GM12878 (cell line): ENCODE data around the gene SLC38A3. TPM values are rescaled to one million over a fixed set of nuclear protein-coding genes. Genes with fewer than 3 reads are reported as not detected.

ENCODE experiments used
- ATAC-seq: fragments of 200-7000 bp; cut with Tn5 transposase; 3 replicates; pipeline ENCODE4 v1.9.1; 2020; ENCODE audit warnings: mild to moderate bottlenecking, moderate library complexity
- BruUV-seq: library from RNA; stranded (reverse); fragments of 400-500 nt; replicated peaks from 2 replicates; lab custom pipeline; 2021; lab: Mats Ljungman, UMichigan
- CTCF ChIA-PET: fragments of 300-600 bp; sonication (Branson Sonifier 250); formaldehyde crosslinking; extraction: SDS; loops from one replicate; lab custom pipeline; 2021; ENCODE audit warnings: inconsistent platforms; lab: Yijun Ruan, JAX
- POLR2A ChIA-PET: fragments of 350-600 bp; formaldehyde crosslinking; extraction: SDS; loops from one replicate; lab custom pipeline; 2021; ENCODE audit warnings: inconsistent platforms; lab: Charles Lee
- RAD21 ChIA-PET: fragments of 300-600 bp; sonication (Branson Sonifier 250); formaldehyde crosslinking; loops from one replicate; lab custom pipeline; 2023; ENCODE audit warnings: antibody characterized with exemption; ENCODE audit not compliant: unreplicated experiment; lab: Charles Lee
- SMC1A ChIA-PET: fragments of 300-600 bp; sonication (Branson Sonifier 250); formaldehyde crosslinking; loops from one replicate; lab custom pipeline; 2023; ENCODE audit not compliant: unreplicated experiment, uncharacterized antibody; lab: Charles Lee
- DNase-seq: peaks from one replicate; pipeline ENCODE4 v3.0.0-alpha.2; 2011; ENCODE audit warnings: low read depth, low spot score
- FAIRE-seq: peaks from 3 replicates; lab custom pipeline; 2011; peaks lifted over from hg19 to GRCh38; lab: Jason Lieb, UNC
- H2AFZ ChIP-seq: 2 replicates; pipeline ENCODE4 v1.6.0; 2011; ENCODE audit warnings: low read depth, low read length, control low read depth; ENCODE audit not compliant: control insufficient read depth
- H3K27ac ChIP-seq: 2 replicates; pipeline ENCODE4 v1.5.1; 2011; ENCODE audit warnings: control low read depth; ENCODE audit not compliant: control insufficient read depth, insufficient read depth
- H3K27me3 ChIP-seq, 2 experiments: replicated peaks in 1 of 2; 2 replicates each; pipeline versions ENCODE4 v1.6.0 to v1.6.1; 2011; ENCODE audit warnings: low read length in 1 of 2; ENCODE audit not compliant: control insufficient read depth in 2 of 2, insufficient read depth in 2 of 2
- H3K36me3 ChIP-seq, 2 experiments: 2 replicates each; pipeline ENCODE4 v1.5.1; 2011; ENCODE audit warnings: low read length in 1 of 2; ENCODE audit not compliant: control insufficient read depth in 2 of 2, insufficient read depth in 2 of 2
- H3K4me1 ChIP-seq: 2 replicates; pipeline ENCODE4 v1.6.1; 2011; ENCODE audit warnings: mild to moderate bottlenecking, low read length, moderate library complexity, mixed read lengths; ENCODE audit not compliant: control insufficient read depth, insufficient read depth
- H3K4me2 ChIP-seq: 2 replicates; pipeline ENCODE4 v1.6.0; 2011; ENCODE audit warnings: control low read depth; ENCODE audit not compliant: control insufficient read depth, insufficient read depth
- H3K4me3 ChIP-seq: fragments of 200-600 bp; sonication (generic); 2 replicates; pipeline ENCODE4 v1.5.1; 2016
- H3K79me2 ChIP-seq: 2 replicates; pipeline ENCODE4 v1.6.0; 2011; ENCODE audit warnings: low read length; ENCODE audit not compliant: control insufficient read depth, insufficient read depth
- H3K9ac ChIP-seq: 2 replicates; pipeline ENCODE4 v1.8.0; 2011; ENCODE audit warnings: low read length, control low read depth, mixed read lengths; ENCODE audit not compliant: control insufficient read depth, insufficient read depth
- H3K9me3 ChIP-seq: replicated peaks from 3 replicates; pipeline ENCODE4 v1.5.1; 2011; ENCODE audit warnings: mild to moderate bottlenecking, low read length; ENCODE audit not compliant: control insufficient read depth, insufficient read depth
- H4K20me1 ChIP-seq: 2 replicates; pipeline ENCODE4 v1.6.0; 2011; ENCODE audit not compliant: control insufficient read depth, insufficient read depth
- BRCA1 ChIP-seq: IDR thresholded peaks from 2 replicates; pipeline ENCODE4 v1.6.1; 2011; ENCODE audit warnings: low read depth, low read length, improper control_type of control experiment
- CHD2 ChIP-seq: IDR thresholded peaks from 2 replicates; pipeline ENCODE4 v1.6.1; 2011; ENCODE audit warnings: low read depth, low read length, improper control_type of control experiment, borderline replicate concordance
- DPF2 ChIP-seq: fragments of 450-650 bp; IDR thresholded peaks from 2 replicates; pipeline ENCODE4 v1.6.1; 2017; ENCODE audit warnings: mild to moderate bottlenecking
- ELK1 ChIP-seq: IDR thresholded peaks from 2 replicates; pipeline ENCODE4 v1.6.1; 2012; ENCODE audit warnings: low read depth, low read length, improper control_type of control experiment
- GATAD2B ChIP-seq: fragments of 450-650 bp; conservative IDR thresholded peaks from 2 replicates; pipeline ENCODE4 v1.6.1; 2017; ENCODE audit warnings: low read depth, mild to moderate bottlenecking, moderate library complexity
- HCFC1 ChIP-seq: fragments of 150-350 bp; IDR thresholded peaks from 2 replicates; pipeline ENCODE4 v1.6.1; 2014; ENCODE audit warnings: low read length
- LARP7 ChIP-seq: fragments of 450-650 bp; IDR thresholded peaks from 2 replicates; pipeline ENCODE4 v1.6.1; 2017; ENCODE audit warnings: mild to moderate bottlenecking
- MYC ChIP-seq: IDR thresholded peaks from 2 replicates; pipeline ENCODE4 v1.6.1; 2011; ENCODE audit warnings: mild to moderate bottlenecking, low read length, moderate library complexity, inconsistent platforms; ENCODE audit not compliant: insufficient read depth, insufficient replicate concordance, insufficient read length, severe bottlenecking
- POLR2AphosphoS2 ChIP-seq: IDR thresholded peaks from 2 replicates; pipeline ENCODE4 v1.6.1; 2011; ENCODE audit warnings: low read depth, mild to moderate bottlenecking, low read length, improper control_type of control experiment, moderate library complexity
- SMC3 ChIP-seq: IDR thresholded peaks from 2 replicates; pipeline ENCODE4 v1.6.1; 2011; ENCODE audit warnings: low read length, improper control_type of control experiment, borderline replicate concordance
- SRF ChIP-seq, 2 experiments: IDR thresholded peaks; 2 replicates each; pipeline ENCODE4 v1.6.1; 2011; ENCODE audit warnings: low read depth in 2 of 2, low read length in 2 of 2, mild to moderate bottlenecking in 1 of 2, moderate library complexity in 1 of 2
- WRNIP1 ChIP-seq: IDR thresholded peaks from 2 replicates; pipeline ENCODE4 v1.6.1; 2011; ENCODE audit warnings: low read depth, low read length, improper control_type of control experiment, borderline replicate concordance
- YY1 ChIP-seq: IDR thresholded peaks from 2 replicates; pipeline ENCODE4 v1.6.1; 2011; ENCODE audit warnings: low read depth, mild to moderate bottlenecking, low read length
- ZBTB11 ChIP-seq: fragments of 450-650 bp; formaldehyde crosslinking; IDR thresholded peaks from 2 replicates; pipeline ENCODE4 v1.5.0; 2022; ENCODE audit warnings: mild to moderate bottlenecking, missing genetic modification characterization
- ZZZ3 ChIP-seq: IDR thresholded peaks from 2 replicates; pipeline ENCODE4 v1.6.1; 2011; ENCODE audit warnings: low read depth; ENCODE audit not compliant: control insufficient read depth, insufficient read length
- WGBS: methylation state at CpG from one replicate; pipeline ENCODE4 v1.1.6; 2016; ENCODE audit warnings: low lambda C conversion rate; ENCODE audit not compliant: insufficient replicate concordance, insufficient coverage; ENCODE audit errors: missing lambda C conversion rate; 5-methylcytosine and 5-hydroxymethylcytosine counted together
- in situ Hi-C: fragments of 300-500 bp; cut with MboI; formaldehyde crosslinking; loops from 9 replicates; pipeline ENCODE4 v1.14.3; 2018; ENCODE audit warnings: mixed read lengths
- intact Hi-C: fragments of 100-400 bp; cut with micrococcal nuclease; formaldehyde crosslinking; loops from one replicate; pipeline ENCODE4 v1.14.2; 2022; ENCODE audit not compliant: unreplicated experiment
- polyA plus RNA-seq, 11 experiments: library from polyadenylated mRNA; depleted of rRNA in 4 of 11; unstranded in 6 of 11; stranded (reverse) in 5 of 11; fragments of >200 nt; fragmentation: Nextera tagmentation in 4 of 11; fragmentation: Illumina TruSeq in 1 of 11; extraction: Ambion mirVana in 4 of 11; extraction: Trizol in 1 of 11; gene quantifications; 1 replicate in 1 of 11; 2 replicates in 10 of 11; pipeline versions ENCODE4 v1.2.1 to v1.2.3, GENCODE V29; 2011 to 2016; ENCODE audit warnings: inconsistent platforms in 2 of 11, missing spikeins in 2 of 11, low read depth in 1 of 11
- total RNA-seq, 4 experiments: library from RNA; depleted of rRNA in 3 of 4; stranded (reverse); fragments of >200 nt in 3 of 4; fragmentation: Illumina TruSeq in 1 of 4; extraction: Trizol in 1 of 4; gene quantifications; 2 replicates each; pipeline versions ENCODE4 v1.2.1 to v1.2.3, GENCODE V29; 2013 to 2021
- TF ChIP-seq, protein P1 (sequence below): fragments of 450-650 bp; IDR thresholded peaks from 2 replicates; pipeline ENCODE4 v1.6.1; 2016; ENCODE audit warnings: mild to moderate bottlenecking

Gene SLC38A3
- total and polyA plus RNA-seq, 10 of the 15 experiments (the other 5 are each of a cell fraction or from before 2014, with no cell fraction given) = 0.14 TPM; not detected in 9

DNA sequence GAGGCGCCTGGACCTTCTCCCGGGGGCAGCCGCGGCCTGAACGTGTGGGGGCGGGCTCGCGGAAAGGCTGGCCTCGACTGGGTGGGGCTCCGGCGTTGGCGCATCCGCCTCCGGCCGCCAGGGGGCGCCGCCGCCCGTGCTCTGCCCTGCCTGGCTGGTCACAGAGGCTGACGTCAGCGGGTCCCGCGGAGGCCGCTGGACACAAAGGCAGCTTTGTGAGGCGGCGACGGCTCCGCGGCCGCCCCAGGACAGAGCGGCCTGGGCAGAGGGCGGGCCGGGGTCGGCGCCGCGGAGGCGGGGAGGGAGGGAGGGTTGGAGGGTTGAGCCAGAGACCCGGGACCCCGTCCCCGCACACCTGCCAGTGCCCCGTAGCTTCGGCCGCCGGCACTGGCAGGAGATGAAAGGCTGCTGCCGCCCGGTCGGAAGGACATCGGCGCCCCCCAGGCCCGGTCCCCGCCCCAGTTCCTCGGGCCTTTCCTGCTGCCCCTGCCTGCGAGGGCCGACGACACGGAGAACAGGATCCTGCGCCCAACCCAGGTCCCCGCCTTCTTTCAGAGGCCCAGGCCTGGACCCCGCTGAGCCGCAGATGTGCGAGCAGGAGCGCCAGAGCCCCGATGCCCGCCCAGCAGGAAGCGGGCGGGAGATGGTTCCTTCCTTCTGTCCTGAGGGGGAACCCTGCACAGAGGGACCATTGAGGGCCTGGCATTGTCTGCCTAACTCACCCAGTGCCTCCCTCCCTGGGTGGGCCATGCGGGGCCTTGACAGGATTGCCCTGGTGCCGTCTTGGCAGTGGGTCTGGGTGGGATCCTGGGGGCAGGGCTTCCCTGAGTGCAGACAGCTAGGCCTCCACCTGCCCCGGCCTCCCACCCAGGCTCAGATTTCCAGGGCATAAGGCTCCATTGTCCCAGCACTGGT lies 55.2 kb downstream of the SLC38A3 start:
- H4K20me1 ChIP-seq = no peaks in the 10 kb centered on the region
- in situ Hi-C loops (no loop called here), intact Hi-C loops (no loop called here)
- peaks cover 12 to 24% of the 10 kb centered on the region in 2 experiments; a peak in 3 of 4 replicates for H3K36me3 ChIP-seq
- peak overlapping the region; percentile 72; the same call in 1 of the 2 replicates for H3K4me3 ChIP-seq
- peaks cover 13% of the 10 kb centered on the region; the same call in 1 of the 3 replicates for H3K9me3 ChIP-seq
- ChIA-PET POLR2A (interaction anchor here (0.6 to 1.9 kb wide), 7 partner anchors 12 to 506 kb away, joined by 3 to 7 read pairs (median 4); partner anchors contain the start of genes GNAI2 and LSMEM2), SMC1A (interaction anchor here (0.5 to 2.9 kb wide), 4 partner anchors 12 to 342 kb away, joined by 3 to 10 read pairs (median 4); no protein-coding TSS in a partner anchor), RAD21 (interaction anchor here (0.8 to 2.2 kb wide), 8 partner anchors 12 to 65 kb away, joined by 3 to 18 read pairs (median 6); no protein-coding TSS in a partner anchor), CTCF (interaction anchor here (0.6 to 7.9 kb wide), 15 partner anchors 9 to 134 kb away, joined by 3 to 44 read pairs (median 5); partner anchors contain the start of genes GNAI2, HYAL3, IFRD2 and NAA80)
- 11% methylated on average over 44 of the region's 70 CpGs for WGBS
- H3K27ac ChIP-seq = no peak overlapping the region
- H3K27me3 ChIP-seq = no peaks in the 10 kb centered on the region
- no TSS peak for BruUV-seq
- peak overlapping the region; percentile 69; the same call in 1 of the 2 replicates for H3K9ac ChIP-seq
- H3K79me2 ChIP-seq = no peaks in the 10 kb centered on the region
- H3K4me1 ChIP-seq = peaks cover 14% of the 10 kb centered on the region
- H3K4me2 ChIP-seq = peak overlapping the region; percentile 52
- ATAC-seq (peak; percentile 98), DNase-seq (no peak), FAIRE-seq (peak; percentile 90)
- H2AFZ ChIP-seq = peak overlapping the region; percentile 46
- TF ChIP-seq DPF2 (peak; percentile 37), ZBTB11 (CRISPR knock-in tag) (no peak), MYC (no peak), CHD2 (peak; percentile 72), ELK1 (0 out of 2 replicates have a peak, but pooled peaks have one; percentile 17), YY1 (peak; percentile 81), POLR2AphosphoS2 (peak; percentile 97), SRF (IDR thresholded peaks at IDR 0.05; ENCODE audit: low read depth in 2 of 2, low read length in 2 of 2) (peak in 1 of 2 experiments; percentile 51; a peak in 1 of 4 replicates), ZZZ3 (no peak), BRCA1 (no peak), SMC3 (peak; percentile 53; the same call in 1 of the 2 replicates), WRNIP1 (no peak), GATAD2B (peak; percentile 65; the same call in 1 of the 2 replicates), LARP7 (peak; percentile 65; the same call in 1 of the 2 replicates), HCFC1 (no peak)
- TF ChIP-seq, protein P1, sequence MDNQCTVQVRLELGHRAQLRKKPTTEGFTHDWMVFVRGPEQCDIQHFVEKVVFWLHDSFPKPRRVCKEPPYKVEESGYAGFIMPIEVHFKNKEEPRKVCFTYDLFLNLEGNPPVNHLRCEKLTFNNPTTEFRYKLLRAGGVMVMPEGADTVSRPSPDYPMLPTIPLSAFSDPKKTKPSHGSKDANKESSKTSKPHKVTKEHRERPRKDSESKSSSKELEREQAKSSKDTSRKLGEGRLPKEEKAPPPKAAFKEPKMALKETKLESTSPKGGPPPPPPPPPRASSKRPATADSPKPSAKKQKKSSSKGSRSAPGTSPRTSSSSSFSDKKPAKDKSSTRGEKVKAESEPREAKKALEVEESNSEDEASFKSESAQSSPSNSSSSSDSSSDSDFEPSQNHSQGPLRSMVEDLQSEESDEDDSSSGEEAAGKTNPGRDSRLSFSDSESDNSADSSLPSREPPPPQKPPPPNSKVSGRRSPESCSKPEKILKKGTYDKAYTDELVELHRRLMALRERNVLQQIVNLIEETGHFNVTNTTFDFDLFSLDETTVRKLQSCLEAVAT = no peak
